Mesothelial cell of epicardium (in vitro differentiated cells): ENCODE results near the gene GNL1. TPM values are rescaled to one million over a fixed set of nuclear protein-coding genes. Genes with fewer than 3 reads are reported as not detected.

ENCODE experiments used
- DNase-seq, 2 experiments: peaks; one replicate each; pipeline ENCODE4 v3.0.0; 2021; ENCODE audit warnings: low spot score in 2 of 2; ENCODE audit not compliant: unreplicated experiment in 2 of 2
- H3K27ac Mint-ChIP-seq: 2 replicates; pipeline ENCODE4 v1.8.0; 2021; ENCODE audit warnings: mixed read lengths
- H3K27me3 Mint-ChIP-seq: 2 replicates; pipeline ENCODE4 v1.8.0; 2021; ENCODE audit warnings: low read depth, mixed read lengths
- H3K36me3 Mint-ChIP-seq: 2 replicates; pipeline ENCODE4 v1.8.0; 2021; ENCODE audit warnings: mixed read lengths
- H3K4me1 Mint-ChIP-seq: 2 replicates; pipeline ENCODE4 v1.8.0; 2021; ENCODE audit warnings: mixed read lengths
- H3K4me3 Mint-ChIP-seq: 2 replicates; pipeline ENCODE4 v1.8.0; 2021; ENCODE audit warnings: mild to moderate bottlenecking, moderate library complexity, mixed read lengths
- H3K9me3 Mint-ChIP-seq: 2 replicates; pipeline ENCODE4 v1.8.0; 2021; ENCODE audit warnings: mixed read lengths
- total RNA-seq: library from RNA; stranded (reverse); gene quantifications from 3 replicates; pipeline ENCODE4 v1.2.1, GENCODE V29; 2021
- TF ChIP-seq, protein P1 (sequence below): fragments of 200-600 bp; sonication (generic); IDR thresholded peaks from one replicate; pipeline ENCODE4 v1.5.0; 2021; ENCODE audit warnings: antibody characterized with exemption; ENCODE audit not compliant: unreplicated experiment

The GNL1 gene
- total RNA-seq, 1 donor from 2014 or later: 91.9 TPM

DNA sequence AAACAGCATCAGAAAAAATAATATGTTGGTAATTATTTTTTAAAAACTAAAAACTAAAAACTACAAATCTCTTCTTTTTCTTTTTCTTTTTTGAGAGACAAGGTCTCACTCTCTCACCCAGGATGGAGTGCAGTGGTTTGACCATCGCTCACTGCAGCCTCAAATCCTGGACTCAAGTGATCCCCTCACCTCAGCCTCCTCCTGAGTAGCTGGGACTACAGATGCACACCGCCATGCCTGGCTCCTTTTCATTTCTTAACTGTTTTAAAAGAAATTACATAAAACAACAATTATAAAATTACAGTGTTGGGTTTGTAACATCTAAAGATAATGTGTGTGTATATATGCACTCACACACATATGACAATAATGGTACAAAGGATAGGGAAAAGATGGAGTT lies 42.8 kb downstream of the GNL1 start:
- H3K4me1 Mint-ChIP-seq: peaks cover 6% of the 10 kb centered on the region
- H3K4me3 Mint-ChIP-seq: no peak overlapping the region
- DNase-seq: no peak
- TF ChIP-seq, protein P1, sequence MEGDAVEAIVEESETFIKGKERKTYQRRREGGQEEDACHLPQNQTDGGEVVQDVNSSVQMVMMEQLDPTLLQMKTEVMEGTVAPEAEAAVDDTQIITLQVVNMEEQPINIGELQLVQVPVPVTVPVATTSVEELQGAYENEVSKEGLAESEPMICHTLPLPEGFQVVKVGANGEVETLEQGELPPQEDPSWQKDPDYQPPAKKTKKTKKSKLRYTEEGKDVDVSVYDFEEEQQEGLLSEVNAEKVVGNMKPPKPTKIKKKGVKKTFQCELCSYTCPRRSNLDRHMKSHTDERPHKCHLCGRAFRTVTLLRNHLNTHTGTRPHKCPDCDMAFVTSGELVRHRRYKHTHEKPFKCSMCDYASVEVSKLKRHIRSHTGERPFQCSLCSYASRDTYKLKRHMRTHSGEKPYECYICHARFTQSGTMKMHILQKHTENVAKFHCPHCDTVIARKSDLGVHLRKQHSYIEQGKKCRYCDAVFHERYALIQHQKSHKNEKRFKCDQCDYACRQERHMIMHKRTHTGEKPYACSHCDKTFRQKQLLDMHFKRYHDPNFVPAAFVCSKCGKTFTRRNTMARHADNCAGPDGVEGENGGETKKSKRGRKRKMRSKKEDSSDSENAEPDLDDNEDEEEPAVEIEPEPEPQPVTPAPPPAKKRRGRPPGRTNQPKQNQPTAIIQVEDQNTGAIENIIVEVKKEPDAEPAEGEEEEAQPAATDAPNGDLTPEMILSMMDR: no peak
- peaks cover 5% of the 10 kb centered on the region for H3K27me3 Mint-ChIP-seq
- H3K27ac Mint-ChIP-seq: no peak overlapping the region
- no peaks in the 10 kb centered on the region for H3K36me3 Mint-ChIP-seq
- no peaks in the 10 kb centered on the region for H3K9me3 Mint-ChIP-seq

DNA sequence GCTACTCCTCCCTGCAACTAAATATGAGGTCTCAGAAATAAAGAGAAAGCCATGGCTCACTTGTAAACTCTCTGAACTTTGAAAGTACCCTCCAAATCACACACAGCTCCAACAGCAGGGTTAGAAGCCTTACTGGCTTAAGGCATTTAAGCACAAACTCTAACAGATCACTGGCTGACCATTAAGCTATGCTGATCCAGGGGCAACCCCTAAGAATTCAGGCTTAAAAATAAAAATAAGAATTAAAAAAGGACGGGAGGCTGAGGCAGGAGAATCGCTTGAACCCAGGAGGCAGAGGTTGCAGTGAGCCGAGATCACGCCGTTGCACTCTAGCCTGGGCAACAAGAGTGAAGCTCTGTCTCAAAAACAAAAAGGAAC lies 45.1 kb downstream of the GNL1 start:
- no peaks in the 10 kb centered on the region for H3K36me3 Mint-ChIP-seq
- H3K27me3 Mint-ChIP-seq: peaks cover 14% of the 10 kb centered on the region
- H3K4me3 Mint-ChIP-seq: no peak overlapping the region
- H3K4me1 Mint-ChIP-seq: peaks cover 2% of the 10 kb centered on the region
- DNase-seq: no peak
- TF ChIP-seq, protein P1: no peak
- H3K27ac Mint-ChIP-seq: no peak overlapping the region
- H3K9me3 Mint-ChIP-seq: no peaks in the 10 kb centered on the region

DNA sequence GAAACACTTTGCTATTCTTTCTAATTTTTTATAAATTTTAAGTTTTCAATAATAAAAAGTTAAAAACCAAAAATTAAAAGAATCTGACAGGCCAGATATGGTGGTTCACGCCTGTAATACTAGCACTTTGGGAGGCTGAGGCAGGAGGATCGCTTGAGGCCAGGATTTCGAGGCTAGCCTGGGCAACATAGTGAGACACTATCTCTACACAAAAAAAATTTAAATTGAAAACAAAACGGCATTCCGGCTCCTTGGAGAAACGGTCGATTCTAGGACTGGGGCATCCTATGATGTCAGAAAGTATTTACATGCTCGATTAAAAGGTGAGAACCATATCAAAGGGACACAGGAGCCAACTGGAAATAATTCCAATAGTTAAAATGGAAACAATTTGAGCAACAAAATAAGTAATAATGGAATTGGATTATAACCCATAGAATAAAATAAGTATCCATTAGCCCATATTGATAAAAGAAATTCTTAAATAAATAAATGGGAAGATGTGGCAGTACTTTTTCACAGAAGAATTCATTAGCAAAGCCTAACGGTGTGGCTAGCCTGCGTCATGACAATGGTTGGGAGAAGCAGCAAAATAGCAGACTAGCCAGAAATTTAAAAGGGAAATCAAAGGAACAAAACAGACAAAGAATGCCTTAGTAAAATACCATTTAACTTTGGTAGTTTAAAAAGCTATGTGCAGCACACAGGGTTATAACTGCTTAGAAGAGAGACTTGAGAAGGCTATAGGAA lies 45.7 kb downstream of the GNL1 start:
- Mint-ChIP-seq H3K4me3 (no peak overlapping the region), H3K9me3 (no peaks in the 10 kb centered on the region), H3K36me3 (no peaks in the 10 kb centered on the region), H3K27me3 (peaks cover 14% of the 10 kb centered on the region), H3K4me1 (peaks cover 2% of the 10 kb centered on the region), H3K27ac (no peak overlapping the region)
- TF ChIP-seq, protein P1: no peak
- DNase-seq: no peak

DNA sequence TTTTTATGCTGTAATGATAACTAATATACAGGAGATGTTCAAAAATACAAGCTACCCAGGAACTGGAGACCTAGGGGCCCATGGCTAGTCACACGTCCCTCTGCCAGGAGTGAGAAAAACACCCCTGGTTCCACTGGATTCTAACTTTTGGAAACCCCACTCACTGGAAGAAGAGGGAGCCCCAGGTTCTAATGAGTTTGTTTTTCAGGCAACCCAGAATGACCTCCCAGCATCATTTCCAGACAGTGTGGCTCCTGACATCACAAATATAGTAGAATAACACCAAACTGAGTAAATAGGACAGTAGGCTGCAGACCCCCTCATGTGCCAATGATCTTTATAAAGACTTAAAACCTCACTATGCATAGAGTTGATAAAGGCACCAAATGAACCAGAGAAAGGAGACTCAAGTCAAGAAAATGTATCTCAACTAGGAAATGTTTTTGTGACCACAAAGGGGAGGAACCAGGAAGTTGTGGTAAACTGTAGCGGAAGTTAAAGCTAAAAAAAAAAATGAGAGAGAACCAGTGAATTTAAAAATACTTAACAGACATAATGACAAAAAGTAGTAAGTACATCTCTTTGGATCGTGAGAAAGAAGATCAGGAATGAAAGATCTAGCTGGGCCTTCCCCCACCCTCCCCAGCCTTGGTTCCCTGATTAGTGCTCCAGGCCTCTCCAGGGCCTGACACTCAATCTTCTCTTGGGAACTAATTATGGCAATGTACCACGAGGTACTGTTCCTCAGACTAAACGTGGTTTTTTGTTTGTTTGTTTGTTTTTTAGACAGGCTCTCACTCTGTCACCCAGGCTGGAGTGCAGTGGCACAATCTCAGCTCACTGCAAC lies 47.2 kb downstream of the GNL1 start:
- no peak overlapping the region for H3K27ac Mint-ChIP-seq
- TF ChIP-seq, protein P1: no peak
- DNase-seq: no peak
- no peaks in the 10 kb centered on the region for H3K9me3 Mint-ChIP-seq
- no peak overlapping the region for H3K4me3 Mint-ChIP-seq
- H3K4me1 Mint-ChIP-seq: no peaks in the 10 kb centered on the region
- peaks cover 12% of the 10 kb centered on the region for H3K27me3 Mint-ChIP-seq
- no peaks in the 10 kb centered on the region for H3K36me3 Mint-ChIP-seq

DNA sequence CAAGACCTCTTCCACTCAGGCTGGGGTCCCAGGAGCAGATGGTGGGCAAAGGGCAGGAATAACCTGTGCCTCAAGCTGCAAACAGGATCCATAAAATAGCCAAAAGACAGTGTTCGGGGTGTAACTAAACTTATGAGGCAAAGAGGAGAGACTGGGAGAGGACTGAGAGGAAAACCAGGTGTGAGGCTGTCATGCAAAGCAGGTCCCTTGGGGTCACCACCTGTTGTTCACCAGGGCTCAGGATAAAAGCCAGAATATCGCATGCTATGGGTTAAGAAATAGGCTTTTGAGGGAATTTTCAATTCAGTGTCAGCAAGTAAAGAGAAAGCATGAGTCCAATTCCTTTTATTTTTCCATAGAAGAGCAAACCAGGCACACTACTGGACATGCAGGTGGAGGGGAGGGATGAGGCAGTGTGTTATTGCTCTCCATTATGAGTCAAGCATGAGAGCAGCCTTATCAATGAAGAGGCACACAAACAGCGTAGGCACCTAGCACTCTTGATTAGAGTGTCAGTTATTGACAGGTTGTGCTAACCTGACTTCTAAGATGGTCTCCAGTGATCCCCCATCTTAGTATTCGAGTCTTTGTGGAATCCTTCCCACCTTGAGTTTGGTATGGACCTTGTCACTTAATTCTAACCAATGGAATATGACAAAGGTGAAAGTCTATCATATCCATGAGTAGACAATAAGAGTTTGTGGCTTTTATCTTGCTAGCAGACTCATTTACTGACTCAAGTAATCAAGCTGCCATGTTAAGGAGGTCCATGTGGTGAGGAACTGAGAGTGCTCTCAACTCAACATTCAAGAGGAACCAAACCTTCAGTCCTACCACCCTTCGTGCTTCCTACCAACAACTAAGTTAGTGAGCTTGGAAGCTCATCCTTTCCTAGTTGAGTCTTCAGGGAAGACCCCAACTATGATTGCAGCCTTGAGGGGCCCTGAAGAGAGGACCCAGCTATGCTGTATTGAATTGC lies 48.2 kb downstream of the GNL1 start:
- no peak overlapping the region for H3K4me3 Mint-ChIP-seq
- H3K27me3 Mint-ChIP-seq: peaks cover 12% of the 10 kb centered on the region
- H3K4me1 Mint-ChIP-seq: no peaks in the 10 kb centered on the region
- TF ChIP-seq, protein P1: no peak
- no peaks in the 10 kb centered on the region for H3K36me3 Mint-ChIP-seq
- no peak overlapping the region for H3K27ac Mint-ChIP-seq
- DNase-seq: no peak
- no peaks in the 10 kb centered on the region for H3K9me3 Mint-ChIP-seq
